ENCODE data around the gene ZNF804B.

- TF ChIP-seq, protein P1, sequence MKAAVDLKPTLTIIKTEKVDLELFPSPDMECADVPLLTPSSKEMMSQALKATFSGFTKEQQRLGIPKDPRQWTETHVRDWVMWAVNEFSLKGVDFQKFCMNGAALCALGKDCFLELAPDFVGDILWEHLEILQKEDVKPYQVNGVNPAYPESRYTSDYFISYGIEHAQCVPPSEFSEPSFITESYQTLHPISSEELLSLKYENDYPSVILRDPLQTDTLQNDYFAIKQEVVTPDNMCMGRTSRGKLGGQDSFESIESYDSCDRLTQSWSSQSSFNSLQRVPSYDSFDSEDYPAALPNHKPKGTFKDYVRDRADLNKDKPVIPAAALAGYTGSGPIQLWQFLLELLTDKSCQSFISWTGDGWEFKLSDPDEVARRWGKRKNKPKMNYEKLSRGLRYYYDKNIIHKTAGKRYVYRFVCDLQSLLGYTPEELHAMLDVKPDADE (conservative IDR thresholded peaks at IDR 0.05; ENCODE audit: control insufficient read depth, low read depth, low read length) = no peak
- no peak for TF ChIP-seq DEAF1 (CRISPR knock-in tag; IDR thresholded peaks at IDR 0.05)
- TF ChIP-seq ZBTB43 (CRISPR knock-in tag; IDR thresholded peaks at IDR 0.05) = no peak
- TF ChIP-seq ZBTB40 (IDR thresholded peaks at IDR 0.05) = no peak
- no peak for TF ChIP-seq ZBTB40 (CRISPR knock-in tag; IDR thresholded peaks at IDR 0.05)
- TF ChIP-seq HDGF (IDR thresholded peaks at IDR 0.05) = no peak
- TF ChIP-seq CSDE1 (IDR thresholded peaks at IDR 0.05) = no peak
- no peak for TF ChIP-seq HNRNPLL (IDR thresholded peaks at IDR 0.05; ENCODE audit: low read depth, low read length, poor library complexity, severe bottlenecking)
- no peak for TF ChIP-seq CC2D1A (IDR thresholded peaks at IDR 0.05)
- no peak for TF ChIP-seq ZFX (CRISPR knock-in tag; IDR thresholded peaks at IDR 0.05)
Observed at GRCh38 chr7:88806280-88807037, 47.0 kb downstream of the ZNF804B start.

Data from K562 (cell line).